Measurements from ENCODE around the gene FLOT2.
"Not testable (repeated sequence)": the region's sequence is repeated elsewhere in the genome, so short reads cannot be mapped to it uniquely, and the experiment has no call there.

Gene FLOT2

GRCh38 chr17:28843816-28844148 is 53.8 kb downstream of the FLOT2 start:
- DNase-seq (ENCODE audit: low spot score): no peak

- DNase-seq (ENCODE audit: low spot score): peak; percentile 99
These were observed 55.1 kb downstream of the FLOT2 start, which contains the start of gene FAM222B for GRCh38 chr17:28842282-28843012. Gene FAM222B, minus strand, starts transcription at chr17:28842790. Its CDS starts 76,123 bp downstream, at chr17:28766667.

DNA sequence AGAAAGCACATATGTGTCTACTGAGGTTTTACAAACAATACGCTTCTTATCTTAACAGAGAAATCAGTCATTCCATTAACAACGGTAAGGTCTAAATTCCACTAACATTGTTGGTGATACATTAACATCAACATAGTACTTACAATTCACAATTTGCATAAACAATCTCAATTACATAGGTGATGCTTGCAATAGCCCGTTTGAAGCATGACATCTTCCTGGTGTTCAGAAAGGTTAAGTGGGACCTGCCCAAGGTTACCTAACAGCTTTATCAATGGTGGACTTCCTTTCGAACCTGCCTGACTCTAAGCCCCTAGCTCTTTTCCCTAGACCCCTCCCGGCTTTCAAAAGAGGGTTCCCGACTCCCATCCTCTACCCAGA is 55.6 kb downstream of the FLOT2 start:
- DNase-seq (ENCODE audit: low spot score): no peak

DNA sequence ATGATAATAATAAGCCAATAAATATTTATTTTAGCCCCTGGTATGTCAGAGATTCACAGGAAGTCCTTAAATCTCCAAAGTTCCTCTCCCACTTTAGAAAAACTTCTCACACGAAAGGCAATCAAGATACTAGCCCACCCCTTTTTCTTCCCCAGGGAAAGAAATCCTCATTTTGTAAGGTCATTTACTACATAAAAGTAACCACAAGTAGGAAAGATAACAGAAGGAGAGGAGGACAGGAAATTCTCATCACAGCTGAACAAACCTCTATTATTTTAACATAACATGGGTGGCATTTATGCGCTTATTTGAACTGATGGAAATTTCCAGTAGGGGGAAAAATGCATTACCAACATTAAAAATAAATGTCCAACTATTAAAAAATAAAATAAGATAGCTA is 58.3 kb downstream of the FLOT2 start:
- no peak for DNase-seq (ENCODE audit: low spot score)

DNA sequence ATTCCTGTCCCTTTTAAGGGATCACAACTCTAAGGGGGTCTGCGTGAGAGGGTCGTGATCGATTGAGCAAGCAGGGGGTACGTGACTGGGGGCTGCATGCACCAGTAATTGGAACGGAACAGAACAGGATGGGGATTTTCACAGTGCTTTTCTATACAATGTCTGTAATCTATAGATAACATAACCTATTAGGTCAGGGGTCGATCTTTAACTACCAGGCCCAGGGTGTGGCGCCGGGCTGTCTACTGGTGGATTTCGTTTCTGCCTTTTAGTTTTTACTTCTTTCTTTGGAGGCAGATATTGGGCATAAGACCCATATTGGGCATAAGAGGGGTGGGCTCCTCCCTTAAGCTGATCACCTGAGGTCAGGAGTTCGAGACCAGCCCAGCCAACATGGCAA is 61.0 kb downstream of the FLOT2 start:
- DNase-seq (ENCODE audit: low spot score): not testable (repeated sequence)

GRCh38 chr17:28834420-28834819 is 63.1 kb downstream of the FLOT2 start:
- DNase-seq (ENCODE audit: low spot score): no peak

Measured in hepatic stellate cell (primary cell).